Heart right ventricle (tissue), 16 donors: ENCODE data around the gene FAHD1. TPM values are rescaled to one million over a fixed set of nuclear protein-coding genes. Genes with fewer than 3 reads are reported as not detected.

ENCODE experiments used
- ATAC-seq, 8 donors: fragments of 200-7000 bp; cut with Tn5 transposase; one replicate each; pipeline ENCODE4 v1.9.1; 2020; ENCODE audit warnings: mild to moderate bottlenecking in 8 of 8, moderate library complexity in 8 of 8, moderate number of reproducible peaks in 1 of 8
- DNase-seq, 2 donors: peaks; one replicate each; pipeline ENCODE4 v3.0.0-alpha.2; 2020
- H3K27ac ChIP-seq, 10 donors: fragments of 200-600 bp; sonication (generic) in 2 of 10; one replicate each; pipeline versions ENCODE4 v1.5.0 to v1.8.0; 2020 to 2022; ENCODE audit warnings: mild to moderate bottlenecking in 3 of 10
- H3K27me3 ChIP-seq, 7 donors: fragments of 200-600 bp; one replicate each; pipeline ENCODE4 v1.8.0; 2021 to 2022; ENCODE audit warnings: mild to moderate bottlenecking in 2 of 7
- H3K36me3 ChIP-seq, 9 donors: fragments of 200-600 bp; sonication (generic) in 1 of 9; one replicate each; pipeline versions ENCODE4 v1.5.0 to v1.8.0; 2020 to 2022; ENCODE audit warnings: mild to moderate bottlenecking in 2 of 9
- H3K4me1 ChIP-seq, 9 donors: fragments of 200-600 bp; sonication (generic) in 1 of 9; one replicate each; pipeline versions ENCODE4 v1.5.0 to v1.8.0; 2020 to 2022; ENCODE audit warnings: mild to moderate bottlenecking in 4 of 9
- H3K4me3 ChIP-seq, 10 donors: fragments of 200-600 bp; sonication (generic) in 2 of 10; one replicate each; pipeline versions ENCODE4 v1.5.0 to v1.8.0; 2020 to 2022; ENCODE audit warnings: mild to moderate bottlenecking in 7 of 10, moderate library complexity in 2 of 10
- H3K9me3 ChIP-seq, 11 donors: fragments of 200-600 bp in 10 of 11; sonication (generic) in 2 of 11; one replicate each; pipeline versions ENCODE4 v1.5.0 to v1.8.0; 2013 to 2022; ENCODE audit warnings: mild to moderate bottlenecking in 2 of 11, control low read depth in 1 of 11, moderate library complexity in 1 of 11
- WGBS, 2 donors: extraction: QIAGEN DNeasy Blood & Tissue Kit; methylation state at CpG; one replicate each; pipeline ENCODE4 v1.1.7; 2013; ENCODE audit warnings: inconsistent platforms in 1 of 2; 5-methylcytosine and 5-hydroxymethylcytosine counted together
- intact Hi-C, 10 donors: fragments of 100-400 bp; cut with DNase I; formaldehyde crosslinking; loops; one replicate each; pipeline versions ENCODE4 v1.11.1 to v1.14.2; 2022
- polyA plus RNA-seq, 2 donors: library from polyadenylated mRNA; stranded (reverse); fragments of 200-250 nt; gene quantifications; one replicate each; pipeline ENCODE4 v1.2.3, GENCODE V29; 2013
- total RNA-seq, 10 donors: library from RNA; stranded (reverse); fragmentation: NEBNext Ultra II Directional in 3 of 10; extraction: Animal tissue kit (Norgen Biotek cat#: 25700) in 3 of 10; gene quantifications; one replicate each; pipeline versions ENCODE4 v1.2.1 to v1.2.4, GENCODE V29; 2021 to 2023
- TF ChIP-seq, protein P1 (sequence below), 9 donors: fragments of 200-600 bp; sonication (generic) in 2 of 9; IDR thresholded peaks; one replicate each; pipeline versions ENCODE4 v1.5.0 to v1.8.0; 2021 to 2022; ENCODE audit warnings: antibody characterized with exemption in 9 of 9, mild to moderate bottlenecking in 5 of 9, moderate library complexity in 1 of 9
- donor health status: Arrhythmogenic right ventricular cardiomyopathy.
- donor health status: ischemic (EF 13 %, LVEDD 7.1; RV severe dilation, severe dysfunction).
- donor health status: healthy with polysubstance abuse.
- donor health status: DM: no; HTN: yes; CAD: no.
- donor health status: DM: no; HTN: no; CAD: no.
- donor health status: ischemic (EF 25% LVEDD 6.9; RV normal size, moderate dysfunction).
- donor health status: ischemic (EF 25% LVEDD 5.7; RV mildly dilated, moderate dysfunction).
- donor health status: healthy.
- donor health status: DM: yes; HTN: yes; CAD: no.
- donor health status: Ischemic cardiomyopathy.
- donor health status: ischemic (EF 35%, LVEDD 5.7; RV mildly dilated, moderate dysfunction).
- donor health status: nonischemic (EF 11% LVEDD 7.7; RV severe dilation, severe dysfunction).
- donor health status: DM: yes; HTN: yes; CAD: no.
- donor health status: PGD.
- donor health status: ischemic (EF 29% LVEDD 5.4; RV normal size, mild dysfunction).
- donor health status: nonischemic (EF 23%, LVEDD 6.1; RV moderate dilation, normal function).

Gene FAHD1
- total and polyA plus RNA-seq, 12 donors, result 16.2 to 47.6 (median 31.5) TPM

DNA sequence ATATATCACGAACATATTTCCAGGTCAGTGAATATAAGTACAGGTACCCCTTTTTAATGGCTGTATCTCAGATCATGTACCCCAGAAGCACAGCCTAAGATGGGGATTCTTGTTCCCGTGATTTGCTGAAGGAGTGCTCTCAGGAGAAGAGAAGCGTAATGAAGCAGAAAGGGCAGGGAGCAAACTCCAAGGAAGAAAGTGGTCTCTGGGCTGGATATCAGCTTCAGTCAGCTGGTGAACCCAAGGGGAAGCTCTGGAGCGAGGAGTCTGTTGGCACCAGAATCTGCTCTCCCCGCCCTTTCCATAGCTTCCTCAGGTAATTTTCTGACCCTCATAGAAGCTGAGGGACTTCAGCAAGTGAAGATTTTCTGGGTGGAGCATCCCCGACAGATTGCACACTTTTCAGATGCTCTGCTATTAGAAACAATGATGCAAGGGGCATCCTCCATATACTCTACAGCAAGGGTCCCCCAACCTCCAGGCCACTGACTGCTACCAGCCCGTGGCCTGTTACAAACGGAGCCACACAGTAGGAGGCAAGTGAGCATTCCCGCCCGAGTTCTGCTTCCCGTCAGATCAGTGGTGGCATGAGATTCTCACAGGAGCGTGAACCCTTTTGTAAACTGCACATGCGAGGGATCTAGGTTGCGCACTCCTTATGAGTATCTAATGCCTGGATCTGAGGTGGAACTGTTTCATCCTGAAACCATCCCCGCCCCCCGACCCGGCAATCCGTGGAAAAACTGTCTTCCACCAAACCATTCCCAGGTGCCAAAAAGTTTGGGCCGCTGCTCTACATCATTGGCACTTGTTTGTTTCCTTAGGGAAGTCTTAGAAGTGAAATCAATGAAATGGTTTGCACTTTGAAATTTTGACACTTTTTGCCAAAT, 4.4 kb downstream of the FAHD1 start:
- 79 to 88% methylated on average over 19 of the region's 19 CpGs for WGBS, 2 donors
- no peak for ATAC-seq
- no peak overlapping the region for H3K4me3 ChIP-seq
- peaks cover 3 to 33% (median 29%) of the 10 kb centered on the region in 9 donors for H3K4me1 ChIP-seq
- no peaks in the 10 kb centered on the region for H3K27me3 ChIP-seq
- DNase-seq, result no peak
- no peaks in the 10 kb centered on the region for H3K9me3 ChIP-seq
- H3K36me3 ChIP-seq, result peaks cover 0 to 32% (median 0%) of the 10 kb centered on the region in 9 donors
- intact Hi-C loops, result no loop called here
- no peak overlapping the region for H3K27ac ChIP-seq
- TF ChIP-seq, protein P1, sequence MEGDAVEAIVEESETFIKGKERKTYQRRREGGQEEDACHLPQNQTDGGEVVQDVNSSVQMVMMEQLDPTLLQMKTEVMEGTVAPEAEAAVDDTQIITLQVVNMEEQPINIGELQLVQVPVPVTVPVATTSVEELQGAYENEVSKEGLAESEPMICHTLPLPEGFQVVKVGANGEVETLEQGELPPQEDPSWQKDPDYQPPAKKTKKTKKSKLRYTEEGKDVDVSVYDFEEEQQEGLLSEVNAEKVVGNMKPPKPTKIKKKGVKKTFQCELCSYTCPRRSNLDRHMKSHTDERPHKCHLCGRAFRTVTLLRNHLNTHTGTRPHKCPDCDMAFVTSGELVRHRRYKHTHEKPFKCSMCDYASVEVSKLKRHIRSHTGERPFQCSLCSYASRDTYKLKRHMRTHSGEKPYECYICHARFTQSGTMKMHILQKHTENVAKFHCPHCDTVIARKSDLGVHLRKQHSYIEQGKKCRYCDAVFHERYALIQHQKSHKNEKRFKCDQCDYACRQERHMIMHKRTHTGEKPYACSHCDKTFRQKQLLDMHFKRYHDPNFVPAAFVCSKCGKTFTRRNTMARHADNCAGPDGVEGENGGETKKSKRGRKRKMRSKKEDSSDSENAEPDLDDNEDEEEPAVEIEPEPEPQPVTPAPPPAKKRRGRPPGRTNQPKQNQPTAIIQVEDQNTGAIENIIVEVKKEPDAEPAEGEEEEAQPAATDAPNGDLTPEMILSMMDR (IDR thresholded peaks at IDR 0.05), result no peak

DNA sequence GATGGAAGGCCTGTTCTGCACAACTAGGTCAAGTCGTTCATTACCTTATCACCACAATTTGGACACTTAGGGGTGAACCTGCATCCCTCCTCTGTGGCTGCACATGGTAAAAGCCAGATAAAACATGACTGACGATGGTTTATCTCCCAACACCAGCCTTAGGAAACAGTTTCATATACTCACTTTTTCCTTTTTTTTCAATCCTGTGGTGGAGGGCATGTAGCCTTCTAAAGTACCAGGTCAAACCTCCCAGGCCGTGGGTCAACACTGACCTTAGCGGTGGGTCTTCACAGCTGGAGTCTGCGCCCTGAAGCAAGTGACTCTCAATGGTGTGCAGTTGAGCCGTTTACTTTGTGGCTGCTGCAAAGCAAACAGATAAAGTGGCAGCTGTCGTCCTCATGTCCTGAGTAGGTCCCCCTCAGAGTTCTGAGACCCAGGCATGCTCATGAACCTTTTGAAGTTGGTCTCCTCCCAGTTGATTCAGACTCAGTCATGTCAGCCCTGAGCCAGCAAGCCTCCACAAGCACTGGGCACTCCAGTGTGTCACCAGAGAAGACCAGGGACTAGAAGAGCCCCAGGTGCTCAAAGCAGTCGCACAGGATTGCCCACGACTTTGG, 5.9 kb downstream of the FAHD1 start:
- Histone ChIP-seq H3K27ac (no peak overlapping the region), H3K36me3 (peaks cover 0 to 34% (median 0%) of the 10 kb centered on the region in 9 donors), H3K4me1 (peaks cover 3 to 26% (median 24%) of the 10 kb centered on the region in 9 donors), H3K27me3 (no peaks in the 10 kb centered on the region), H3K4me3 (no peak overlapping the region), H3K9me3 (no peaks in the 10 kb centered on the region)
- DNase-seq (no peak), ATAC-seq (peak in 1 of 8 donors; percentile 29)
- intact Hi-C loops, result no loop called here
- TF ChIP-seq, protein P1 (IDR thresholded peaks at IDR 0.05), result no peak
- 71 to 73% methylated on average over 9 of the region's 9 CpGs for WGBS, 2 donors

DNA sequence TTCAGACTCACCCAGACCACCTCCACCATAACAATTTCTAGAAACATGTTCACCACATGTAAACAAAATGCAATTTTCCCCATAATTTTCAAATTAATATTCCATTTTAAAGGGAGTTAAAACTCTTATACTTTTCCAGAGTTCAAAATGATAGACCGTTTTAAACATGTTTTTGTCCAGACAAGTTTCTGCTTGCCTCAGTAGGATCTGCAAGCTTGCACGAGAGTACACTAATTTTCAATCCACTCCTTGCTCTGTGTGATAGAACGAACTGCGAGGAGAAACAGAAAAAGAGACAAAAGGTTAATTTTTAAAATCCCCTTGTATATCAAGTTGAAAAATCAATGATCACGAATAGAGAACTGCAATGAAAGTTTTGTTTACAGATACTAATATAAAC, 7.1 kb downstream of the FAHD1 start:
- Histone ChIP-seq H3K9me3 (no peaks in the 10 kb centered on the region), H3K27me3 (no peaks in the 10 kb centered on the region), H3K4me3 (no peak overlapping the region), H3K27ac (no peak overlapping the region), H3K4me1 (peaks cover 0 to 14% (median 12%) of the 10 kb centered on the region in 9 donors), H3K36me3 (peaks cover 0 to 38% (median 0%) of the 10 kb centered on the region in 9 donors)
- 88 to 92% methylated on average over 5 of the region's 5 CpGs for WGBS, 2 donors
- no peak for DNase-seq
- no peak for ATAC-seq
- intact Hi-C loops, result no loop called here
- TF ChIP-seq, protein P1 (IDR thresholded peaks at IDR 0.05), result no peak

DNA sequence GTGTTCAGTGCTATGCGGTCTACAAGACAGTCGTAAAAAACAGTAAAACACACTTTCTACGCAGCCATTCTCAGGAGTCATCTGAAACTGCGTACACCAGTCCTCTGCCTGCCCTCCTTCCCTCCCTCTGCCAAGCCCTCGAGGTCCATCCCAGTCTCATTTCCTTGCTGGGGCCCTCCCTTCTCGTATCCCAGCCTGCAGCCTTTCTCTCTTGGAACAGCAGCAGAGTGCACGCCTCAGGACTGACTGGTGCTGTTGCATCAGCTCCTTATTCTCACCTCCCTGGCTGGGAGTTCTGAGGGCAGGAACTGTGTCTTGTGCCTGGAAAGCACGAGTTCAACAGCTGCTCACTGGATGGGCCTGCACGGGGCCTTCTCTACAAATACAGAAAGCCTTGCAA, 12.5 kb downstream of the FAHD1 start:
- no peaks in the 10 kb centered on the region for H3K9me3 ChIP-seq
- WGBS, 2 donors, result 66 to 67% methylated on average over 9 of the region's 9 CpGs
- intact Hi-C loops, result no loop called here
- no peaks in the 10 kb centered on the region for H3K4me1 ChIP-seq
- TF ChIP-seq, protein P1 (IDR thresholded peaks at IDR 0.05), result no peak
- DNase-seq (no peak), ATAC-seq (no peak)
- no peak overlapping the region for H3K4me3 ChIP-seq
- no peaks in the 10 kb centered on the region for H3K27me3 ChIP-seq
- peaks cover 0 to 21% (median 0%) of the 10 kb centered on the region in 9 donors for H3K36me3 ChIP-seq
- H3K27ac ChIP-seq, result no peak overlapping the region
